HEK293 (cell line): Measurements from ENCODE around the gene SMIM27.

Experiments used
- GLI4 ChIP-seq: fragments of 450-650 bp; formaldehyde crosslinking; IDR thresholded peaks from 2 replicates; pipeline ENCODE4 v1.5.1; 2016; ENCODE audit warnings: missing biosample characterization, missing genetic modification characterization
- HOXC10 ChIP-seq: sonication (generic); formaldehyde crosslinking; IDR thresholded peaks from 2 replicates; pipeline ENCODE4 v1.8.1; 2023; ENCODE audit warnings: mild to moderate bottlenecking, missing genetic modification reagents
- HOXD13 ChIP-seq: sonication (generic); formaldehyde crosslinking; IDR thresholded peaks from 2 replicates; pipeline ENCODE4 v1.8.0; 2022; ENCODE audit warnings: missing genetic modification reagents, borderline replicate concordance
- SCRT2 ChIP-seq: fragments of 450-650 bp; formaldehyde crosslinking; IDR thresholded peaks from 2 replicates; pipeline ENCODE4 v1.5.1; 2016; ENCODE audit warnings: missing biosample characterization, missing genetic modification characterization
- SP7 ChIP-seq: fragments of 450-650 bp; formaldehyde crosslinking; IDR thresholded peaks from 2 replicates; pipeline ENCODE4 v1.5.1; 2016; ENCODE audit warnings: missing biosample characterization, missing genetic modification characterization
- YY1 ChIP-seq: fragments of 450-650 bp; formaldehyde crosslinking; IDR thresholded peaks from 2 replicates; pipeline ENCODE4 v1.5.1; 2018; ENCODE audit warnings: missing biosample characterization, missing genetic modification characterization
- ZBTB21 ChIP-seq: fragments of 450-650 bp; formaldehyde crosslinking; IDR thresholded peaks from 2 replicates; pipeline ENCODE4 v1.5.1; 2017; ENCODE audit warnings: missing biosample characterization, missing genetic modification characterization
- ZFP69B ChIP-seq: fragments of 450-650 bp; formaldehyde crosslinking; IDR thresholded peaks from 2 replicates; pipeline ENCODE4 v1.5.1; 2016; ENCODE audit warnings: missing biosample characterization, missing genetic modification characterization
- ZNF10 ChIP-seq: fragments of 450-650 bp; formaldehyde crosslinking; IDR thresholded peaks from 2 replicates; pipeline ENCODE4 v1.5.1; 2017; ENCODE audit warnings: missing biosample characterization, missing genetic modification characterization
- ZNF169 ChIP-seq: fragments of 450-650 bp; formaldehyde crosslinking; IDR thresholded peaks from 2 replicates; pipeline ENCODE4 v1.5.1; 2016; ENCODE audit warnings: missing biosample characterization, missing genetic modification characterization
- ZNF23 ChIP-seq: fragments of 450-650 bp; formaldehyde crosslinking; IDR thresholded peaks from 2 replicates; pipeline ENCODE4 v1.5.1; 2016; ENCODE audit warnings: missing biosample characterization, missing genetic modification characterization, borderline replicate concordance
- ZNF24 ChIP-seq: fragments of 450-650 bp; formaldehyde crosslinking; IDR thresholded peaks from 2 replicates; pipeline ENCODE4 v1.5.1; 2016; ENCODE audit warnings: missing biosample characterization, missing genetic modification characterization
- ZNF274 ChIP-seq, 2 experiments: fragments of 200-500 bp in 1 of 2; fragments of 450-650 bp in 1 of 2; sonication (Bioruptor generic) in 1 of 2; formaldehyde crosslinking in 1 of 2; IDR thresholded peaks; 2 replicates each; pipeline versions ENCODE4 v1.5.1 to v1.6.1; 2014 to 2016; ENCODE audit warnings: borderline replicate concordance in 1 of 2, inconsistent platforms in 1 of 2, low read length in 1 of 2, missing biosample characterization in 1 of 2, missing genetic modification characterization in 1 of 2
- ZNF341 ChIP-seq: fragments of 450-650 bp; formaldehyde crosslinking; IDR thresholded peaks from 2 replicates; pipeline ENCODE4; 2016; ENCODE audit warnings: low read depth, missing biosample characterization, missing genetic modification characterization
- ZNF404 ChIP-seq: fragments of 450-650 bp; formaldehyde crosslinking; IDR thresholded peaks from 2 replicates; pipeline ENCODE4 v1.5.1; 2017; ENCODE audit warnings: missing biosample characterization, missing genetic modification characterization
- ZNF423 ChIP-seq: fragments of 450-650 bp; formaldehyde crosslinking; IDR thresholded peaks from 2 replicates; pipeline ENCODE4 v1.5.1; 2016; ENCODE audit warnings: missing biosample characterization, missing genetic modification characterization
- ZNF48 ChIP-seq: fragments of 450-650 bp; formaldehyde crosslinking; IDR thresholded peaks from 2 replicates; pipeline ENCODE4 v1.5.1; 2016; ENCODE audit warnings: missing biosample characterization, missing genetic modification characterization
- ZNF544 ChIP-seq: fragments of 450-650 bp; formaldehyde crosslinking; IDR thresholded peaks from 2 replicates; pipeline ENCODE4 v1.5.0; 2017; ENCODE audit warnings: missing biosample characterization, missing genetic modification characterization
- ZNF555 ChIP-seq: fragments of 450-650 bp; formaldehyde crosslinking; conservative IDR thresholded peaks from 2 replicates; pipeline ENCODE4 v1.5.1; 2017; ENCODE audit warnings: missing biosample characterization, mild to moderate bottlenecking, missing genetic modification characterization, inconsistent platforms
- ZNF664 ChIP-seq: fragments of 450-650 bp; formaldehyde crosslinking; IDR thresholded peaks from 2 replicates; pipeline ENCODE4 v1.5.1; 2016; ENCODE audit warnings: missing biosample characterization, missing genetic modification characterization
- ZNF707 ChIP-seq: fragments of 450-650 bp; formaldehyde crosslinking; IDR thresholded peaks from 2 replicates; pipeline ENCODE4 v1.5.1; 2016; ENCODE audit warnings: missing biosample characterization, missing genetic modification characterization
- TF ChIP-seq, protein P1 (sequence below): fragments of 450-650 bp; formaldehyde crosslinking; IDR thresholded peaks from 2 replicates; pipeline ENCODE4 v1.5.1; 2016; ENCODE audit warnings: missing biosample characterization, missing genetic modification characterization, borderline replicate concordance
- TF ChIP-seq, protein P2 (sequence below): fragments of 450-650 bp; formaldehyde crosslinking; IDR thresholded peaks from 2 replicates; pipeline ENCODE4 v1.5.1; 2016; ENCODE audit warnings: missing biosample characterization, missing genetic modification characterization
- TF ChIP-seq, protein P3 (sequence below): fragments of 450-650 bp; formaldehyde crosslinking; IDR thresholded peaks from 2 replicates; pipeline ENCODE4 v1.5.1; 2016; ENCODE audit warnings: missing biosample characterization, missing genetic modification characterization
- TF ChIP-seq, protein P4 (sequence below): fragments of 450-650 bp; formaldehyde crosslinking; IDR thresholded peaks from 2 replicates; pipeline ENCODE4 v1.5.1; 2016; ENCODE audit warnings: missing biosample characterization, missing genetic modification characterization
- TF ChIP-seq, protein P5 (sequence below): fragments of 450-650 bp; formaldehyde crosslinking; IDR thresholded peaks from 2 replicates; pipeline ENCODE4 v1.5.1; 2016; ENCODE audit warnings: missing biosample characterization, missing genetic modification characterization
- TF ChIP-seq, protein P6 (sequence below): fragments of 450-650 bp; formaldehyde crosslinking; IDR thresholded peaks from 2 replicates; pipeline ENCODE4 v1.5.1; 2016; ENCODE audit warnings: missing biosample characterization, missing genetic modification characterization

SMIM27 gene

DNA sequence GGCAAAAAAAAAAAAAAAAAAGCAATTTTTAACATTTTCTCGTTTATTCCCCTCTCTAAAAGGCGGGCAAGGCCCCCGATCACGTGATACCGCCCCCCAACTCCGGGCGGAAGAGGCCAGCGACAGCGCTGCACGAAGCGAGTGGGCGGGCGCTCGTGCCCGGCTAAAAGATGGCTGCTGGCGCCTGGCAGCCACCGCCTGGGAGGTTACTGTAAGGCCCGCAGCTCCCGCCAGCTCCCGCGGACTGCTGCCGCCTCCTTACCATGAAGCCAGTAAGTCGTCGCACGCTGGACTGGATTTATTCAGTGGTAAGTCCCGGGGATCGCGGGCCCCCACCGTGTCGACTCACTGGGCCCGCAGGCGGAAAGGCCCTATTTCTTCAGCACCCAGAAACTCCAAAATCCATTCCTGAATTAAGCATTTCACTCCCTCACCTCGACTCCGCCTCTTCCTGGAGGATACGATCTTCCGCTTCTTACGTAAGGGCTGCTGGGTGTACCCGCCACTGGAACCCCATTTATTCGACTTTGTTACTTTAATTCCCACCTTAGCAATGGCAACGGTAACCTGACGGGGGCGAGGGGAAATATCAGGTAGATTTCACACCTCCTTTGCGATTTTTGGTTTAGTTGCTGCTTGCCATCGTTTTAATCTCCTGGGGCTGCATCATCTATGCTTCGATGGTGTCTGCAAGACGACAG lies at the start of gene SMIM27, which contains the start of gene TOPORS (continued):
- no peak for TF ChIP-seq HOXD13 (CRISPR knock-in tag)
- TF ChIP-seq HOXC10 (CRISPR knock-in tag): no peak
- TF ChIP-seq, protein P1, sequence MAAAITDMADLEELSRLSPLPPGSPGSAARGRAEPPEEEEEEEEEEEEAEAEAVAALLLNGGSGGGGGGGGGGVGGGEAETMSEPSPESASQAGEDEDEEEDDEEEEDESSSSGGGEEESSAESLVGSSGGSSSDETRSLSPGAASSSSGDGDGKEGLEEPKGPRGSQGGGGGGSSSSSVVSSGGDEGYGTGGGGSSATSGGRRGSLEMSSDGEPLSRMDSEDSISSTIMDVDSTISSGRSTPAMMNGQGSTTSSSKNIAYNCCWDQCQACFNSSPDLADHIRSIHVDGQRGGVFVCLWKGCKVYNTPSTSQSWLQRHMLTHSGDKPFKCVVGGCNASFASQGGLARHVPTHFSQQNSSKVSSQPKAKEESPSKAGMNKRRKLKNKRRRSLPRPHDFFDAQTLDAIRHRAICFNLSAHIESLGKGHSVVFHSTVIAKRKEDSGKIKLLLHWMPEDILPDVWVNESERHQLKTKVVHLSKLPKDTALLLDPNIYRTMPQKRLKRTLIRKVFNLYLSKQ (tag by site-specific recombination): no peak
- TF ChIP-seq ZNF169 (tag by site-specific recombination): no peak
- no peak for TF ChIP-seq ZNF10 (tag by site-specific recombination)
- peak; percentile 94 for TF ChIP-seq YY1 (tag by site-specific recombination)
- peak; percentile 43; the same call in 1 of the 2 replicates for TF ChIP-seq ZBTB21 (tag by site-specific recombination)
- TF ChIP-seq, protein P2, sequence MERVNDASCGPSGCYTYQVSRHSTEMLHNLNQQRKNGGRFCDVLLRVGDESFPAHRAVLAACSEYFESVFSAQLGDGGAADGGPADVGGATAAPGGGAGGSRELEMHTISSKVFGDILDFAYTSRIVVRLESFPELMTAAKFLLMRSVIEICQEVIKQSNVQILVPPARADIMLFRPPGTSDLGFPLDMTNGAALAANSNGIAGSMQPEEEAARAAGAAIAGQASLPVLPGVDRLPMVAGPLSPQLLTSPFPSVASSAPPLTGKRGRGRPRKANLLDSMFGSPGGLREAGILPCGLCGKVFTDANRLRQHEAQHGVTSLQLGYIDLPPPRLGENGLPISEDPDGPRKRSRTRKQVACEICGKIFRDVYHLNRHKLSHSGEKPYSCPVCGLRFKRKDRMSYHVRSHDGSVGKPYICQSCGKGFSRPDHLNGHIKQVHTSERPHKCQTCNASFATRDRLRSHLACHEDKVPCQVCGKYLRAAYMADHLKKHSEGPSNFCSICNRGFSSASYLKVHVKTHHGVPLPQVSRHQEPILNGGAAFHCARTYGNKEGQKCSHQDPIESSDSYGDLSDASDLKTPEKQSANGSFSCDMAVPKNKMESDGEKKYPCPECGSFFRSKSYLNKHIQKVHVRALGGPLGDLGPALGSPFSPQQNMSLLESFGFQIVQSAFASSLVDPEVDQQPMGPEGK (tag by site-specific recombination): peak; percentile 94
- no peak for TF ChIP-seq ZNF664 (tag by site-specific recombination)
- TF ChIP-seq, protein P3, sequence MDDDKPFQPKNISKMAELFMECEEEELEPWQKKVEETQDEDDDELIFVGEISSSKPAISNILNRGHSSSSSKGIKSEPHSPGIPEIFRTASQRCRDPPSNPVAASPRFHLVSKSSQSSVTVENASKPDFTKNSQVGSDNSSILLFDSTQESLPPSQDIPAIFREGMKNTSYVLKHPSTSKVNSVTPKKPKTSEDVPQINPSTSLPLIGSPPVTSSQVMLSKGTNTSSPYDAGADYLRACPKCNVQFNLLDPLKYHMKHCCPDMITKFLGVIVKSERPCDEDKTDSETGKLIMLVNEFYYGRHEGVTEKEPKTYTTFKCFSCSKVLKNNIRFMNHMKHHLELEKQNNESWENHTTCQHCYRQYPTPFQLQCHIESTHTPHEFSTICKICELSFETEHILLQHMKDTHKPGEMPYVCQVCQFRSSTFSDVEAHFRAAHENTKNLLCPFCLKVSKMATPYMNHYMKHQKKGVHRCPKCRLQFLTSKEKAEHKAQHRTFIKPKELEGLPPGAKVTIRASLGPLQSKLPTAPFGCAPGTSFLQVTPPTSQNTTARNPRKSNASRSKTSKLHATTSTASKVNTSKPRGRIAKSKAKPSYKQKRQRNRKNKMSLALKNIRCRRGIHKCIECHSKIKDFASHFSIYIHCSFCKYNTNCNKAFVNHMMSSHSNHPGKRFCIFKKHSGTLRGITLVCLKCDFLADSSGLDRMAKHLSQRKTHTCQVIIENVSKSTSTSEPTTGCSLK (tag by site-specific recombination): no peak
- no peak for TF ChIP-seq ZNF23 (tag by site-specific recombination)
- TF ChIP-seq ZFP69B (tag by site-specific recombination): peak; percentile 64; the same call in 1 of the 2 replicates
- TF ChIP-seq ZNF423 (tag by site-specific recombination): no peak
- peak; percentile 84 for TF ChIP-seq ZNF341 (tag by site-specific recombination)
- no peak for TF ChIP-seq SCRT2
- TF ChIP-seq ZNF555: no peak
- TF ChIP-seq ZNF274 (IDR thresholded peaks at IDR 0.05; ENCODE audit: low read length): no peak
- TF ChIP-seq ZNF274 (tag by site-specific recombination; IDR thresholded peaks at IDR 0.05; ENCODE audit: borderline replicate concordance): no peak
- TF ChIP-seq ZNF24 (tag by site-specific recombination): peak; percentile 76
- TF ChIP-seq SP7 (tag by site-specific recombination): peak; percentile 62
- TF ChIP-seq, protein P4, sequence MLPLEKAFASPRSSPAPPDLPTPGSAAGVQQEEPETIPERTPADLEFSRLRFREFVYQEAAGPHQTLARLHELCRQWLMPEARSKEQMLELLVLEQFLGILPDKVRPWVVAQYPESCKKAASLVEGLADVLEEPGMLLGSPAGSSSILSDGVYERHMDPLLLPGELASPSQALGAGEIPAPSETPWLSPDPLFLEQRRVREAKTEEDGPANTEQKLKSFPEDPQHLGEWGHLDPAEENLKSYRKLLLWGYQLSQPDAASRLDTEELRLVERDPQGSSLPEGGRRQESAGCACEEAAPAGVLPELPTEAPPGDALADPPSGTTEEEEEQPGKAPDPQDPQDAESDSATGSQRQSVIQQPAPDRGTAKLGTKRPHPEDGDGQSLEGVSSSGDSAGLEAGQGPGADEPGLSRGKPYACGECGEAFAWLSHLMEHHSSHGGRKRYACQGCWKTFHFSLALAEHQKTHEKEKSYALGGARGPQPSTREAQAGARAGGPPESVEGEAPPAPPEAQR (tag by site-specific recombination): no peak
- no peak for TF ChIP-seq ZNF544
- no peak for TF ChIP-seq ZNF707 (tag by site-specific recombination)
- no peak for TF ChIP-seq ZNF404
- no peak for TF ChIP-seq GLI4
- no peak for TF ChIP-seq ZNF48 (tag by site-specific recombination)
- TF ChIP-seq, protein P5, sequence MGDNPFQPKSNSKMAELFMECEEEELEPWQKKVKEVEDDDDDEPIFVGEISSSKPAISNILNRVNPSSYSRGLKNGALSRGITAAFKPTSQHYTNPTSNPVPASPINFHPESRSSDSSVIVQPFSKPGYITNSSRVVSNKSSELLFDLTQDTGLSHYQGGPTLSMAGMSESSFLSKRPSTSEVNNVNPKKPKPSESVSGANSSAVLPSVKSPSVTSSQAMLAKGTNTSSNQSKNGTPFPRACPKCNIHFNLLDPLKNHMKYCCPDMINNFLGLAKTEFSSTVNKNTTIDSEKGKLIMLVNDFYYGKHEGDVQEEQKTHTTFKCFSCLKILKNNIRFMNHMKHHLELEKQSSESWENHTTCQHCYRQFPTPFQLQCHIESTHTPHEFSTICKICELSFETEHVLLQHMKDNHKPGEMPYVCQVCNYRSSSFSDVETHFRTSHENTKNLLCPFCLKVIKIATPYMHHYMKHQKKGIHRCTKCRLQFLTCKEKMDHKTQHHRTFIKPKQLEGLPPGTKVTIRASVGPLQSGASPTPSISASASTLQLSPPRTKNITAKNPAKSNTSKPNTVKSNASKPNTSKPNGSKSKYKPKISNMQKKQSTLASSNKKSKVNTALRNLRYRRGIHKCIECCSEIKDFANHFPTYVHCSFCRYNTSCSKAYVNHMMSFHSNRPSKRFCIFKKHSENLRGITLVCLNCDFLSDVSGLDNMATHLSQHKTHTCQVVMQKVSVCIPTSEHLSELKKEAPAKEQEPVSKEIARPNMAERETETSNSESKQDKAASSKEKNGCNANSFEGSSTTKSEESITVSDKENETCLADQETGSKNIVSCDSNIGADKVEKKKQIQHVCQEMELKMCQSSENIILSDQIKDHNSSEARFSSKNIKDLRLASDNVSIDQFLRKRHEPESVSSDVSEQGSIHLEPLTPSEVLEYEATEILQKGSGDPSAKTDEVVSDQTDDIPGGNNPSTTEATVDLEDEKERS (tag by site-specific recombination): no peak
- TF ChIP-seq, protein P6, sequence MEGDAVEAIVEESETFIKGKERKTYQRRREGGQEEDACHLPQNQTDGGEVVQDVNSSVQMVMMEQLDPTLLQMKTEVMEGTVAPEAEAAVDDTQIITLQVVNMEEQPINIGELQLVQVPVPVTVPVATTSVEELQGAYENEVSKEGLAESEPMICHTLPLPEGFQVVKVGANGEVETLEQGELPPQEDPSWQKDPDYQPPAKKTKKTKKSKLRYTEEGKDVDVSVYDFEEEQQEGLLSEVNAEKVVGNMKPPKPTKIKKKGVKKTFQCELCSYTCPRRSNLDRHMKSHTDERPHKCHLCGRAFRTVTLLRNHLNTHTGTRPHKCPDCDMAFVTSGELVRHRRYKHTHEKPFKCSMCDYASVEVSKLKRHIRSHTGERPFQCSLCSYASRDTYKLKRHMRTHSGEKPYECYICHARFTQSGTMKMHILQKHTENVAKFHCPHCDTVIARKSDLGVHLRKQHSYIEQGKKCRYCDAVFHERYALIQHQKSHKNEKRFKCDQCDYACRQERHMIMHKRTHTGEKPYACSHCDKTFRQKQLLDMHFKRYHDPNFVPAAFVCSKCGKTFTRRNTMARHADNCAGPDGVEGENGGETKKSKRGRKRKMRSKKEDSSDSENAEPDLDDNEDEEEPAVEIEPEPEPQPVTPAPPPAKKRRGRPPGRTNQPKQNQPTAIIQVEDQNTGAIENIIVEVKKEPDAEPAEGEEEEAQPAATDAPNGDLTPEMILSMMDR (tag by site-specific recombination): no peak
